Left lung (tissue), 10 donors: Measurements from ENCODE around the gene METTL14. TPM values are rescaled to one million over a fixed set of nuclear protein-coding genes. Genes with fewer than 3 reads are reported as not detected.

Experiments
- ATAC-seq: fragments of 200-7000 bp; cut with Tn5 transposase; one replicate; pipeline ENCODE4 v1.9.1; 2020; ENCODE audit warnings: moderate library complexity
- DNase-seq, 4 donors: peaks; one replicate each; pipeline ENCODE4 v3.0.0-alpha.2; 2013 to 2020
- H3K27ac ChIP-seq, 2 donors: fragments of 200-600 bp; sonication (generic) in 1 of 2; one replicate each; pipeline versions ENCODE4 v1.5.0 to v1.8.0; 2020 to 2021
- H3K27me3 ChIP-seq, 2 donors: fragments of 200-600 bp; sonication (generic) in 1 of 2; one replicate each; pipeline versions ENCODE4 v1.5.0 to v1.8.0; 2020 to 2021
- H3K36me3 ChIP-seq, 2 donors: fragments of 200-600 bp; sonication (generic) in 1 of 2; one replicate each; pipeline versions ENCODE4 v1.5.0 to v1.8.0; 2020 to 2021
- H3K4me1 ChIP-seq, 2 donors: fragments of 200-600 bp; one replicate each; pipeline ENCODE4 v1.8.0; 2021
- H3K4me3 ChIP-seq, 2 donors: fragments of 200-600 bp; sonication (generic) in 1 of 2; one replicate each; pipeline versions ENCODE4 v1.5.0 to v1.8.0; 2020 to 2021; ENCODE audit warnings: mild to moderate bottlenecking in 1 of 2
- H3K9me3 ChIP-seq, 2 donors: fragments of 200-600 bp; sonication (generic) in 1 of 2; one replicate each; pipeline versions ENCODE4 v1.5.0 to v1.8.0; 2020 to 2021
- intact Hi-C, 2 donors: fragments of 100-400 bp; cut with DNase I; formaldehyde crosslinking; loops; one replicate each; pipeline versions ENCODE4 v1.11.2 to v1.14.2; 2022
- polyA plus RNA-seq, 6 donors: library from polyadenylated mRNA; unstranded; fragments of 120-200 nt; gene quantifications; one replicate each; pipeline ENCODE4 v1.2.1, GENCODE V29; 2013; ENCODE audit not compliant: insufficient read length in 6 of 6
- total RNA-seq, 2 donors: library from RNA; stranded (reverse); fragmentation: NEBNext Ultra II Directional; extraction: Animal tissue kit (Norgen Biotek cat#: 25700); gene quantifications; one replicate each; pipeline ENCODE4 v1.2.1, GENCODE V29; 2021
- TF ChIP-seq, protein P1 (sequence below), 2 donors: fragments of 200-600 bp; sonication (generic) in 1 of 2; IDR thresholded peaks; one replicate each; pipeline versions ENCODE4 v1.5.0 to v1.8.0; 2021; ENCODE audit warnings: antibody characterized with exemption in 2 of 2
- donor health status: DM: no; HTN: yes; CAD: no.
- donor health status: DM: no; HTN: no; CAD: no.

The METTL14 gene
- total and polyA plus RNA-seq, 8 donors, result 30.6 to 62.9 (median 54.5) TPM

DNA sequence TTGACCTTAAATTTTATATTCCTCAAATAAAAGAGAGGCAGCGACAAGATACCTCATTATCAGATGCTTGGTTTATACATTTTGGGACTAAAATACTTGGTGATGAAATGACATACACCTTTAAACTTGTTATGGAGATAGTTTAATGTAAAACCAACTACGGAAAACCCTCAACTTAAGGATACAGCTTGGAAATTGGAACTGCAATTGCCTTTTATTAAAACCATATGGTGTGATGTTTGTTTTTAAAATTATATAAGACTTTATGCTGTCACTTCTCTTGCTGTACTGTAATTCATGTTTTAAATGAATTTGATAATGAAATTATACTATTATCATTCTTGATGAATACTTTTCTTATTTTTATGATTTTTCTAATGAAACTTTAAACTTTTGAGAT is 25.9 kb downstream of the METTL14 start:
- intact Hi-C loops, result no loop called here
- Histone ChIP-seq H3K36me3 (peaks cover 0 to 64% of the 10 kb centered on the region in 2 donors), H3K27ac (no peak overlapping the region), H3K27me3 (no peaks in the 10 kb centered on the region), H3K9me3 (no peaks in the 10 kb centered on the region), H3K4me1 (no peaks in the 10 kb centered on the region), H3K4me3 (no peak overlapping the region)
- DNase-seq, result no peak
- TF ChIP-seq, protein P1, sequence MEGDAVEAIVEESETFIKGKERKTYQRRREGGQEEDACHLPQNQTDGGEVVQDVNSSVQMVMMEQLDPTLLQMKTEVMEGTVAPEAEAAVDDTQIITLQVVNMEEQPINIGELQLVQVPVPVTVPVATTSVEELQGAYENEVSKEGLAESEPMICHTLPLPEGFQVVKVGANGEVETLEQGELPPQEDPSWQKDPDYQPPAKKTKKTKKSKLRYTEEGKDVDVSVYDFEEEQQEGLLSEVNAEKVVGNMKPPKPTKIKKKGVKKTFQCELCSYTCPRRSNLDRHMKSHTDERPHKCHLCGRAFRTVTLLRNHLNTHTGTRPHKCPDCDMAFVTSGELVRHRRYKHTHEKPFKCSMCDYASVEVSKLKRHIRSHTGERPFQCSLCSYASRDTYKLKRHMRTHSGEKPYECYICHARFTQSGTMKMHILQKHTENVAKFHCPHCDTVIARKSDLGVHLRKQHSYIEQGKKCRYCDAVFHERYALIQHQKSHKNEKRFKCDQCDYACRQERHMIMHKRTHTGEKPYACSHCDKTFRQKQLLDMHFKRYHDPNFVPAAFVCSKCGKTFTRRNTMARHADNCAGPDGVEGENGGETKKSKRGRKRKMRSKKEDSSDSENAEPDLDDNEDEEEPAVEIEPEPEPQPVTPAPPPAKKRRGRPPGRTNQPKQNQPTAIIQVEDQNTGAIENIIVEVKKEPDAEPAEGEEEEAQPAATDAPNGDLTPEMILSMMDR (IDR thresholded peaks at IDR 0.05), result no peak
- ATAC-seq, result no peak

DNA sequence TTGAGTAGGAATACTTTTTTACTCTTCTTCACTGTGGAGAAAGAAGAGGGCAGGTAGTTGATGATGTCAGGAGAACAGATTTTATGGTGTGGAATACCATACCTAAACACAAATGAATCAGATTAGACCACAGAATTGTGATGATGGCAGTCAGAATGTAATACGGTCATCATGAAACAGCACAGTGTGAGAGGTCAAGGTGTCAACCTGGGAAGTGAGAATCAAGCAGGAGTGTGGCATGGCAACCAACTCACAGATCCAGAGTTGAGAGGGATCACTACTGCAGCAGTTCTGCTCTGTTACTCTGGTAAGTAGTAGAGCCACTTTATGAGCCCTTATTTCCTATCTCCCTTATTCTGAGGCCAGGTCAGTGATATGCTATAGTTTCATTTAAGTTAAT is 27.7 kb downstream of the METTL14 start:
- no peak overlapping the region for H3K4me3 ChIP-seq
- TF ChIP-seq, protein P1 (IDR thresholded peaks at IDR 0.05), result no peak
- H3K27me3 ChIP-seq, result no peaks in the 10 kb centered on the region
- no peak for DNase-seq
- no peak overlapping the region for H3K27ac ChIP-seq
- H3K36me3 ChIP-seq, result peaks cover 0 to 54% of the 10 kb centered on the region in 2 donors
- no peak for ATAC-seq
- intact Hi-C loops, result no loop called here
- no peaks in the 10 kb centered on the region for H3K4me1 ChIP-seq
- H3K9me3 ChIP-seq, result no peaks in the 10 kb centered on the region

DNA sequence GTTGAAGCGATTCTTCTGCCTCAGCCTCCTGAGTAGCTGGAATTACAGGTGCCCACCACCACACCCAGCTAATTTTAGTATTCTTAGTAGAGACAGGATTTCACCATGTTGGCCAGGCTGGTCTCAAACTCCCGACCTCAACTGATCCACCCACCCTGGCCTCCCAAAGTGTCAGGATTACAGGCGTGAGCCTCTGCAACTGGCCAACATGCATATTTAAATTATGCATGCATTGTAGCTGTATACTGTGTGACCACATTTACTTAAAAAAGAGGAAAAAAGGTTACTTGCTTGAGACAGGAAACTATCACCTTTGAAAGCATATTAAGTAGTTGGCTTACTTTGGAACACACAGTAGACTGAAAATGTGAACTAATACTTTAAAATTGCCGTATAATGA is 29.5 kb downstream of the METTL14 start:
- H3K27me3 ChIP-seq, result no peaks in the 10 kb centered on the region
- DNase-seq (no peak), ATAC-seq (no peak)
- no peaks in the 10 kb centered on the region for H3K9me3 ChIP-seq
- H3K4me3 ChIP-seq, result no peak overlapping the region
- H3K27ac ChIP-seq, result no peak overlapping the region
- TF ChIP-seq, protein P1 (IDR thresholded peaks at IDR 0.05), result no peak
- H3K36me3 ChIP-seq, result peaks cover 0 to 45% of the 10 kb centered on the region in 2 donors
- no peaks in the 10 kb centered on the region for H3K4me1 ChIP-seq
- intact Hi-C loops, result no loop called here

DNA sequence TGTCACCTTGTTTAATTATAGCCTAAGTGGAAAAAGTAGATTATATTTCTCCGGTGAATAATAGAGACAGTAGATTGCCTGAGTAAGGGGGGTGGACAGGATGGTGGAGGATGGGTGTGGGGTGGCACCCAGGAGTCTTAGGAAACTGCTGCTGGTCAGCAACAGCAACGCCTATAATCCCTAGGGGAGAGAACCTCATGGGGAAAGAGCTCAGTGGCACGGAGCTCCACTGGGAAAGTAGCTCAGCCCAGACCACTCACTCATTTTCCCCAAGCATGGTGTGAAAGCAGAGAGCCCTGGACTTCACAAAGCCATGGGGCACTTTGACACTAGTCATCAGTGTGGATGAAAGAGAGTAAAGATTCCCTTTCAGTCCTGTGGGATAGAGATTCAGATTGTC is 31.1 kb downstream of the METTL14 start:
- Histone ChIP-seq H3K27me3 (no peaks in the 10 kb centered on the region), H3K9me3 (no peaks in the 10 kb centered on the region), H3K4me3 (no peak overlapping the region), H3K36me3 (peaks cover 0 to 35% of the 10 kb centered on the region in 2 donors), H3K4me1 (no peaks in the 10 kb centered on the region), H3K27ac (no peak overlapping the region)
- TF ChIP-seq, protein P1 (IDR thresholded peaks at IDR 0.05), result no peak
- intact Hi-C loops, result no loop called here
- ATAC-seq (no peak), DNase-seq (no peak)

DNA sequence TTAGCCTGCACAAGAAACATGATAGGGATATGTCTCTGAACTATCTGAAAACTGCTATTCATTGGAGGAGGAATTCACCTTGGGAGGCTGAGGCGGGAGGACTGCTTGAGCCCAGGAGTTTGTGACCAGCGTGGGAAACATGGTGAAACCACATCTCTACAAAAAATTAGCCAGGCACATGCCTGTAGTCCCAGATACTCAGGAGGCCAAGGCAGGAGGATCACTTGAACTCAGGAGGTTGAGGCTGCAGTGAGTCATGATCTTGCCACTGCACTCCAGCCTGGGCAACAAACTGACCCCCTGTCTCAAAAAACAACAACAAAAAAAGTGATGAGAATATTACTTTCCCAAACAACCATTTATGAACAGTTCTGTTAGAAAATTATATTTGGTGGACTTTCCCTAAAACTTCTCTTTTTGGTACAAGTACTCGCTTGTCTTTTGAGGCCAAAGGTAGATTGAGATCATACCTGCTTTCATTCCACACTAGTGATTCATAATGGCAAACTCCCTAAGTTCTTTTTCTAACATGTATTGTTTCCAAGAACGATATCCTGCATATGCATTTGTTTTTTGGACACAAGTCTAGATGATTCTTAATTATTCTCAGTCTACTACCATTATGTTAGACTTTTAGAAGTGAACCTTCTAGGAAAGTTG is 33.4 kb downstream of the METTL14 start:
- intact Hi-C loops, result no loop called here
- Histone ChIP-seq H3K27ac (no peak overlapping the region), H3K4me1 (no peaks in the 10 kb centered on the region), H3K27me3 (no peaks in the 10 kb centered on the region), H3K4me3 (no peak overlapping the region), H3K36me3 (peaks cover 0 to 44% of the 10 kb centered on the region in 2 donors), H3K9me3 (no peaks in the 10 kb centered on the region)
- TF ChIP-seq, protein P1 (IDR thresholded peaks at IDR 0.05), result no peak
- DNase-seq, result no peak
- no peak for ATAC-seq
